UCSD-AML1 (cell line): ENCODE data around the gene BCL2L13.
"Not testable (repeated sequence)": the region's sequence is repeated elsewhere in the genome, so short reads cannot be mapped to it uniquely, and the experiment has no call there.

ENCODE experiments used
- DNase-seq: peaks from one replicate; lab custom pipeline; 2025; ENCODE audit not compliant: unreplicated experiment; lab: John Stamatoyannopoulos, UW

BCL2L13 gene

GRCh38 chr22:17634696-17635095, 3.9 kb upstream of the BCL2L13 start:
- no peak for DNase-seq

- not testable (repeated sequence) for DNase-seq
Measured at GRCh38 chr22:17636850-17637249, 1.7 kb upstream of the BCL2L13 start.

GRCh38 chr22:17637490-17638181, 921 bp upstream of the BCL2L13 start:
- DNase-seq = no peak

- no peak for DNase-seq
Measured at GRCh38 chr22:17638182-17638431, 450 bp upstream of the BCL2L13 start.

- no peak for DNase-seq
Measured at GRCh38 chr22:17639247-17639741, 737 bp downstream of the BCL2L13 start.

GRCh38 chr22:17641269-17641668, 2.7 kb downstream of the BCL2L13 start:
- no peak for DNase-seq

GRCh38 chr22:17642357-17642756, 3.8 kb downstream of the BCL2L13 start:
- DNase-seq = not testable (repeated sequence)

- DNase-seq = no peak
Measured at GRCh38 chr22:17647452-17647851, 8.9 kb downstream of the BCL2L13 start.

GRCh38 chr22:17647991-17648390, 9.4 kb downstream of the BCL2L13 start:
- DNase-seq = no peak

- no peak for DNase-seq
Measured at GRCh38 chr22:17648569-17648968, 10.0 kb downstream of the BCL2L13 start.

GRCh38 chr22:17655289-17655688, 16.7 kb downstream of the BCL2L13 start:
- DNase-seq = no peak

GRCh38 chr22:17656870-17657395, 18.4 kb downstream of the BCL2L13 start:
- no peak for DNase-seq

- no peak for DNase-seq
Measured at GRCh38 chr22:17664414-17665055, 26.0 kb downstream of the BCL2L13 start.

- DNase-seq = no peak
Measured at GRCh38 chr22:17665248-17665647, 26.7 kb downstream of the BCL2L13 start.

GRCh38 chr22:17665854-17666253, 27.3 kb downstream of the BCL2L13 start:
- no peak for DNase-seq

GRCh38 chr22:17671521-17672092, 33.0 kb downstream of the BCL2L13 start:
- DNase-seq = not testable (repeated sequence)

GRCh38 chr22:17672417-17672991, 33.9 kb downstream of the BCL2L13 start:
- DNase-seq = no peak

GRCh38 chr22:17674152-17674551, 35.6 kb downstream of the BCL2L13 start:
- DNase-seq = no peak

GRCh38 chr22:17675584-17675983, 37.0 kb downstream of the BCL2L13 start:
- DNase-seq = no peak

- DNase-seq = no peak
Measured at GRCh38 chr22:17678817-17679385, 40.3 kb downstream of the BCL2L13 start.

GRCh38 chr22:17684245-17684644, 45.7 kb downstream of the BCL2L13 start:
- no peak for DNase-seq

GRCh38 chr22:17692841-17693240, 54.3 kb downstream of the BCL2L13 start:
- DNase-seq = no peak
